Keratinocyte (primary cell): ENCODE data around the gene HECTD2. TPM values are rescaled to one million over a fixed set of nuclear protein-coding genes. Genes with fewer than 3 reads are reported as not detected.

Experiments used
- DNase-seq: peaks from one replicate; pipeline ENCODE4 v3.0.0-alpha.2; 2011; ENCODE audit warnings: low read depth, missing footprints, low spot score
- FAIRE-seq: peaks from 2 replicates; lab custom pipeline; 2011; peaks lifted over from hg19 to GRCh38; lab: Jason Lieb, UNC
- H2AFZ ChIP-seq: 2 replicates; pipeline ENCODE4 v1.6.0; 2012; ENCODE audit warnings: low read length, control low read depth, inconsistent platforms; ENCODE audit not compliant: control insufficient read depth
- H3K27ac ChIP-seq: 2 replicates; pipeline ENCODE4 v1.5.1; 2011; ENCODE audit warnings: low read length; ENCODE audit not compliant: control insufficient read depth, insufficient read depth
- H3K27me3 ChIP-seq: 3 replicates; pipeline ENCODE4 v1.6.0; 2011; ENCODE audit warnings: low read length; ENCODE audit not compliant: control insufficient read depth, insufficient read depth; ENCODE audit errors: extremely low read depth
- H3K36me3 ChIP-seq, 2 experiments: 2 replicates in 1 of 2; 3 replicates in 1 of 2; pipeline ENCODE4 v1.5.1; 2011; ENCODE audit warnings: low read length in 2 of 2, mild to moderate bottlenecking in 1 of 2; ENCODE audit not compliant: control insufficient read depth in 2 of 2, insufficient read depth in 2 of 2; ENCODE audit errors: extremely low read depth in 1 of 2
- H3K4me1 ChIP-seq: 3 replicates; pipeline ENCODE4 v1.5.1; 2011; ENCODE audit warnings: low read length; ENCODE audit not compliant: control insufficient read depth, insufficient read depth; ENCODE audit errors: extremely low read depth
- H3K4me2 ChIP-seq: 3 replicates; pipeline ENCODE4 v1.6.0; 2011; ENCODE audit warnings: low read depth, low read length; ENCODE audit not compliant: control insufficient read depth, insufficient read depth; ENCODE audit errors: extremely low read depth
- H3K4me3 ChIP-seq, 3 experiments: fragments of 200-600 bp in 1 of 3; sonication (generic) in 1 of 3; 2 replicates in 2 of 3; 3 replicates in 1 of 3; pipeline ENCODE4 v1.5.1; 2011 to 2016; ENCODE audit warnings: low read length in 3 of 3, mild to moderate bottlenecking in 3 of 3, control low read depth in 2 of 3, inconsistent platforms in 1 of 3, low read depth in 1 of 3, mixed read lengths in 1 of 3, mixed run types in 1 of 3, moderate library complexity in 1 of 3; ENCODE audit not compliant: control insufficient read depth in 2 of 3, insufficient read depth in 2 of 3; ENCODE audit errors: extremely low read depth in 1 of 3
- H3K79me2 ChIP-seq: 2 replicates; pipeline ENCODE4 v1.6.0; 2012; ENCODE audit warnings: low read length; ENCODE audit not compliant: control insufficient read depth, insufficient read depth
- H3K9ac ChIP-seq: 3 replicates; pipeline ENCODE4 v1.6.0; 2011; ENCODE audit warnings: low read length; ENCODE audit not compliant: control insufficient read depth, insufficient read depth; ENCODE audit errors: extremely low read depth
- H3K9me1 ChIP-seq: 3 replicates; pipeline ENCODE4 v1.6.0; 2011; ENCODE audit warnings: low read length; ENCODE audit not compliant: control insufficient read depth, insufficient read depth; ENCODE audit errors: extremely low read depth
- H3K9me3 ChIP-seq: 2 replicates; pipeline ENCODE4 v1.5.1; 2012; ENCODE audit warnings: low read depth, low read length; ENCODE audit not compliant: control insufficient read depth
- H4K20me1 ChIP-seq: 3 replicates; pipeline ENCODE4 v1.6.0; 2011; ENCODE audit warnings: low read length; ENCODE audit not compliant: control insufficient read depth, insufficient read depth; ENCODE audit errors: extremely low read depth
- CTCF ChIP-seq, 3 experiments: IDR thresholded peaks in 1 of 3; conservative IDR thresholded peaks in 1 of 3; optimal IDR thresholded peaks in 1 of 3; 2 replicates in 2 of 3; 3 replicates in 1 of 3; pipeline versions ENCODE3 to v1.5.1; 2011; ENCODE audit warnings: low read length in 3 of 3, mild to moderate bottlenecking in 3 of 3, moderate library complexity in 2 of 3, control low read depth in 1 of 3, inconsistent platforms in 1 of 3; ENCODE audit not compliant: insufficient read depth in 2 of 3; ENCODE audit errors: extremely low read depth in 1 of 3
- EZH2 ChIP-seq: IDR thresholded peaks from one replicate; pipeline ENCODE4 v1.6.1; 2012; ENCODE audit warnings: inconsistent platforms, mild to moderate bottlenecking, low read length, moderate library complexity
- dilution Hi-C: fragments of 300-500 bp; cut with MboI; formaldehyde crosslinking; loops from one replicate; pipeline ENCODE4 v1.7.0; 2020; ENCODE audit warnings: low sequenced_read_pairs; ENCODE audit not compliant: extremely low pct_ligation_motif_present
- polyA plus RNA-seq, 5 experiments: library from polyadenylated mRNA; depleted of rRNA in 3 of 5; stranded (reverse) in 3 of 5; stranded (forward) in 1 of 5; unstranded in 1 of 5; fragments of >200 nt; gene quantifications; 1 replicate in 1 of 5; 2 replicates in 3 of 5; 3 replicates in 1 of 5; pipeline versions ENCODE4 v1.2.1 to v1.2.3, GENCODE V29; 2011 to 2012; ENCODE audit warnings: missing spikeins in 2 of 5, low read depth in 1 of 5, low replicate concordance in 1 of 5

The HECTD2 gene
- polyA plus RNA-seq, 1 donor (not counting 4 experiments of a cell fraction or from before 2014, with no cell fraction given) = 2.2 TPM

- no peaks in the 10 kb centered on the region for H3K79me2 ChIP-seq
- dilution Hi-C loops = no loop called here
- TF ChIP-seq EZH2 (no peak), CTCF (optimal IDR thresholded peaks at IDR 0.05 in 1 of 3, IDR thresholded peaks at IDR 0.05 in 1 of 3, conservative IDR thresholded peaks at IDR 0.05 in 1 of 3; ENCODE audit: extremely low read depth in 1 of 3, insufficient read depth in 2 of 3, low read length in 3 of 3) (no peak)
- peaks cover 0 to 7% of the 10 kb centered on the region in 2 experiments for H3K36me3 ChIP-seq
- no peak overlapping the region for H3K27ac ChIP-seq
- H3K4me2 ChIP-seq = no peak overlapping the region
- FAIRE-seq = no peak
- no peaks in the 10 kb centered on the region for H3K4me1 ChIP-seq
- no peak for DNase-seq
- H2AFZ ChIP-seq = no peak overlapping the region
- no peaks in the 10 kb centered on the region for H3K9me1 ChIP-seq
- H3K9ac ChIP-seq = no peak overlapping the region
- H3K27me3 ChIP-seq = no peaks in the 10 kb centered on the region
- H3K9me3 ChIP-seq = no peaks in the 10 kb centered on the region
- H3K4me3 ChIP-seq = no peak overlapping the region
- H4K20me1 ChIP-seq = no peaks in the 10 kb centered on the region
Observed at GRCh38 chr10:91465261-91465660, 55.1 kb downstream of the HECTD2 start.

GRCh38 chr10:91467114-91467513 lies 57.0 kb downstream of the HECTD2 start:
- TF ChIP-seq EZH2 = no peak
- no peaks in the 10 kb centered on the region for H3K79me2 ChIP-seq
- H3K9me1 ChIP-seq = no peaks in the 10 kb centered on the region
- no peaks in the 10 kb centered on the region for H4K20me1 ChIP-seq
- FAIRE-seq (no peak), DNase-seq (no peak)
- H3K27me3 ChIP-seq = no peaks in the 10 kb centered on the region
- no peak overlapping the region for H3K4me2 ChIP-seq
- H2AFZ ChIP-seq = no peak overlapping the region
- H3K27ac ChIP-seq = no peak overlapping the region
- no peaks in the 10 kb centered on the region for H3K9me3 ChIP-seq
- dilution Hi-C loops = no loop called here
- no peak overlapping the region for H3K4me3 ChIP-seq
- peaks cover 0 to 7% of the 10 kb centered on the region in 2 experiments for H3K36me3 ChIP-seq
- H3K4me1 ChIP-seq = no peaks in the 10 kb centered on the region
- no peak overlapping the region for H3K9ac ChIP-seq

- Histone ChIP-seq H4K20me1 (no peaks in the 10 kb centered on the region), H3K36me3 (peaks cover 0 to 7% of the 10 kb centered on the region in 2 experiments), H3K9ac (no peak overlapping the region), H3K27ac (no peak overlapping the region), H3K9me1 (no peaks in the 10 kb centered on the region), H3K4me3 (no peak overlapping the region), H3K27me3 (no peaks in the 10 kb centered on the region), H3K79me2 (no peaks in the 10 kb centered on the region), H3K4me1 (no peaks in the 10 kb centered on the region), H2AFZ (no peak overlapping the region), H3K9me3 (no peaks in the 10 kb centered on the region), H3K4me2 (no peak overlapping the region)
- TF ChIP-seq CTCF (optimal IDR thresholded peaks at IDR 0.05 in 1 of 3, IDR thresholded peaks at IDR 0.05 in 1 of 3, conservative IDR thresholded peaks at IDR 0.05 in 1 of 3; ENCODE audit: extremely low read depth in 1 of 3, insufficient read depth in 2 of 3, low read length in 3 of 3) (no peak), EZH2 (no peak)
- dilution Hi-C loops = no loop called here
- FAIRE-seq (no peak), DNase-seq (no peak)
Observed at GRCh38 chr10:91471602-91472001, 61.5 kb downstream of the HECTD2 start.
